ENCODE results near the gene SDC4.

GRCh38 chr20:45390931-45391330, 42.7 kb upstream of the SDC4 start:
- TF ChIP-seq POLR2AphosphoS5 (IDR thresholded peaks at IDR 0.05), result no peak
- TF ChIP-seq EP300 (IDR thresholded peaks at IDR 0.05), result no peak
- TF ChIP-seq CTCF (IDR thresholded peaks at IDR 0.05), result no peak
- no peak for TF ChIP-seq POLR2A (IDR thresholded peaks at IDR 0.05)

Data from stomach (tissue), 4 donors.